ENCODE data around the gene MNX1. TPM values are rescaled to one million over a fixed set of nuclear protein-coding genes. Genes with fewer than 3 reads are reported as not detected.

Gene MNX1
- total RNA-seq, result not detected in 2 replicates

GRCh38 chr7:157010588-157011332 is at the start of gene MNX1:
MNX1 (minus strand) TSS chr7:157010663; CDS start chr7:157010350, 313 bp downstream.

Other genes with a start within 250 kb of the MNX1 start
- gene LMBR1, start 117.5 kb downstream of the MNX1 start, total RNA-seq, result 31.8 and 44.4 TPM in 2 replicates
- gene NOM1, start 61.0 kb downstream of the MNX1 start, total RNA-seq, result 11.9 and 12.9 TPM in 2 replicates
- 74.0 and 82.6 TPM in 2 replicates for gene UBE3C, start 128.3 kb upstream of the MNX1 start, total RNA-seq